ENCODE data around the gene SF3A1.

Gene SF3A1

GRCh38 chr22:30301995-30302809, 54.5 kb downstream of the SF3A1 start:
- DNase-seq (ENCODE audit: low spot score), result peak; percentile 54

GRCh38 chr22:30299322-30299721, 57.4 kb downstream of the SF3A1 start:
- no peak for DNase-seq (ENCODE audit: low spot score)

DNA sequence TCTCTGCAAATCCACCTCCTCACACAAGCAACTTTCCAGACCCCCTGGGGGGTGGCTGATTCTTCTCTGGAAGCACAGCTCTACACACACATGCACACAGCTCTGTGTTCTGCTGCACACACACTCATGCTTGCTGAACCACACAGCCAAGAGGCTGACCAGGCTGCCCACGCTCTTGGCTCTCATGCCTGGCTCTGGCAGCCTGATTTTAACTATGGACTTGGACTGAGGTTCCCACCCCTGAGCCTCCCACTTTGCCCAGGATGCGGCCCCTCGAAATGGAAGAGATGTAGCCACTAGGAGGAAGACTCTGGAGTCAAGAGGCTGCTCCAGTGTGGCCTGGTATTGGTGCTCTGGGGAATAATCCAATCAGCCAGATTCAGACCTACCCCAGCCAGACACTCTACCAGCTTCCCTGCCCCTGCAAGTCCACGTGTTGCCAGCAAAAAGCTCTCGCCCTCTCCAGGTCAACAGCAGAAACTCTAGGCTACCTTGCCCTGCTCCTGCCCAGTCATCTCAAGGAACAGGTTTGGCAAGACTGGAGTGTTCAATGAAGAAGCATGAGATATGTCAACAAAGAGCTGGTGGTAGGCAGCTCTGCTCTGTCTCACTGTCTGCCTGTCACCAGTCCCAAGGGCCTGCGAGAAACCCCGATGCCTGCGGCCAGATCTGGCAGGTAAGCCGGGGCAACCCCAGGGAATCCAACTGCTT, 58.5 kb downstream of the SF3A1 start:
- DNase-seq (ENCODE audit: low spot score), result no peak

GRCh38 chr22:30297276-30297990, 59.3 kb downstream of the SF3A1 start:
- DNase-seq (ENCODE audit: low spot score), result no peak

DNA sequence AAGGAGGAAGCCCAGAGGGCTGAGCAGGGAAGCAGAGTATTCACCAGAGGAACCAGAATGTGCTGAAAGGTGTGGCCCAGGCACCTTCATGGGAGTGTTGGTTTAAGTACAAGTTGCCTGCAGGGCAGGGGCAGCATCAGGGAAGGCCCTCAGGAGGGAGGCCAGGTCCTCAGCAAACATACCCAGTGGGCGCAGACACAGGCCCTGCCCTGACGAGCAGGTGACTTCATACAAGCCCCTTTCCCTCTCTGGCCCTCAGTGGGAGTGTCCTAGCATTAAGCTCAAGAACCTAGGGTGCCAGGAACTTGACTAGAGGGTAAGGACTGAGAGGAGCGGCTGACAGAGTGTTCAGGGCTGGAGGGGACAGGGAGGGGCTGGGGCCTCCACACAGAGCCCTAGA, 59.9 kb downstream of the SF3A1 start:
- DNase-seq (ENCODE audit: low spot score), result no peak

DNA sequence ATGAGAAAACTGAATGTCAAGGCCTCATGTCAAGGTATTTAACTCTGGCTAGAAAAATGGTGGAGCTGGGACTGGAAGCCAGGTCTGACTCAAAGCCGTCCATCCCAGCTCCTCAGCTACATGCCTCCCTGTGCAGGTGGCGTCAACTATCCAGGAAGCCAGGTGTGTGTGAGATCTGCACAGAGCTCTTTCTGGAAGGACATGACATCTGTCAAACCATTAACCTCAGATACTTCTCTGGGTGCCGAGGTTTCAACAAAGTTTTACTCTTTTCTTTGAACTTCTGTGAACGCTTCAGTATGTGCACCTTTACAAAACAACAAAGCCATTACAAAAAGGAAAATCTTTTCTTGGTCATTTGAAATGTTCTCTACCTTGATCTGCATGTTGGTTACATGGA, 60.4 kb downstream of the SF3A1 start:
- DNase-seq (ENCODE audit: low spot score), result no peak

GRCh38 chr22:30295576-30295975, 61.1 kb downstream of the SF3A1 start:
- DNase-seq (ENCODE audit: low spot score), result no peak

DNA sequence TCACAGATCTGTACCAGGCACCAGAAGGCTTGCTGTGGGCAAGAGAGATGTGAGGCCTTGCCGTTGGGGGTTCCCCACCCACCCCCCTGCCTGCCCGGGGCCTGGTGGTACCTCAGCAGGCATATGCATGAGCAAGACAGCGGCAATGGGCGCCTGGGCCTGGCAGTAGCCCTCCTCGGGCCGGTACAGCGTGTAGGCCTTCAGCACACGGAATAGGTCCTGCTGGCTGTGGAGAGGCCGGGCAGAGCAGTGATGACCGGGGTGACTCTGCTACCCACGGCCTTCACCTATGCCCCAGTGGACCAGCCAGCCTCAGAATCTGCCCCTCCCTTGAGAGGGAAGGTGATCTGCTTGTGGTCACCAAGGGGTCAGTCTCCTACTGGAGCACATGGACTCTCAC, 61.9 kb downstream of the SF3A1 start:
- DNase-seq (ENCODE audit: low spot score), result no peak

- DNase-seq (ENCODE audit: low spot score), result no peak
These were observed 62.6 kb downstream of the SF3A1 start for GRCh38 chr22:30294066-30294465.

- no peak for DNase-seq (ENCODE audit: low spot score)
These were observed 63.7 kb downstream of the SF3A1 start for GRCh38 chr22:30293026-30293425.

GRCh38 chr22:30292069-30292970, 64.4 kb downstream of the SF3A1 start:
- DNase-seq (ENCODE audit: low spot score), result no peak

DNA sequence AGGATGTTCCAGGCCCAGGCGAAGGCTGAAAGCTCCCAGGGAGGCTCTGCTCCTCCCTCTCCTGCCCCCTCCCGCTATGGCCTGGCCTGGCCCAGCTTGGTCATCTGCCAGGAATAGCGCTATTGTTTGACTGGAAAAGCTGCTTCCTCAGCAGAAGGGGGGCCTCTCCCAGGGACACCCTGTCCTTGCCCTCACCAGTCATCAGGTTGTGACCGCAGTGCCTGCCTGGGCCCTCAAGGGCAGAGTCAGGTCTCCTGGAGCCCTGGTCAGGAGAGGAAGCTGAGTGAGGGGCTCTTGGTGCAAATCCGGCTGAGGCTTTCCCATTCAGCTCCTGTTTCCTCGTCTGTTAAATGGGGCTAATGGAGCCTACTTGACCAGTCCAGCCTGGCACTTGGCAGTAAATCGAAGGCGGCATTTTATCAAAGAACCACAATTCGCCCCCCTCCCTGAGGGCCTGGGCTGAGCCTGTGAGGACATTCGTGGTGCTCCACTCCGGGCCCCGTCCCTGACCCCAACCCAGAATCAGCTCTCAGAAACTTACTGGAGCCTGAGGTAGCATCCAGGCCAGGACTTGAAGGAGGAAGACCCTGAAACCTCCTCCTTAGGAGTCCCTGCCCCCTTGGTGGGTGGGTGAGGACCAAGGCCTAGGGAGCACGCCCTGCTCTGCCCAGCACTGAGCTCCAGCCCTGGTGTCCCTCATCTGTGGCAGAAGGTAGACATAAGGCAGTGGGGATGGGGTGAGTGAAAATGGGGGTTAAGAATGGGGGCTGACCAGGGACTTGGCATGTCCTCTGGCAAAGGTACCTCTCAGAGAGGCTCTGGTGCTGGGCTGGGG, 65.4 kb downstream of the SF3A1 start:
- DNase-seq (ENCODE audit: low spot score), result no peak

GRCh38 chr22:30290342-30291057, 66.2 kb downstream of the SF3A1 start:
- peak; percentile 30 for DNase-seq (ENCODE audit: low spot score)

GRCh38 chr22:30289980-30290313, 66.7 kb downstream of the SF3A1 start:
- DNase-seq (ENCODE audit: low spot score), result no peak

- DNase-seq (ENCODE audit: low spot score), result peak; percentile 95
These were observed 67.3 kb downstream of the SF3A1 start, which contains the start of gene CASTOR1 for GRCh38 chr22:30289141-30289979. Gene CASTOR1 (minus strand): TSS chr22:30289505. CDS start chr22:30289497, 8 bp downstream.

- DNase-seq (ENCODE audit: low spot score), result no peak
These were observed 68.1 kb downstream of the SF3A1 start for GRCh38 chr22:30288419-30289140.

- DNase-seq (ENCODE audit: low spot score), result peak; percentile 84
These were observed 68.9 kb downstream of the SF3A1 start for GRCh38 chr22:30287648-30288418.

Measured in germinal center (tissue), 1 donor.